HG02840 (cell line): Measurements from ENCODE around the gene TNNI3.
"Not testable (repeated sequence)": the region's sequence is repeated elsewhere in the genome, so short reads cannot be mapped to it uniquely, and the experiment has no call there.

Experiments used
- ATAC-seq: cut with Tn5 transposase; IDR thresholded peaks from one replicate; pipeline ENCODE4 v1.9.1; 2021; ENCODE audit warnings: mild to moderate bottlenecking, moderate library complexity, moderate number of reproducible peaks; ENCODE audit not compliant: unreplicated experiment, low FRiP score

Gene TNNI3

DNA sequence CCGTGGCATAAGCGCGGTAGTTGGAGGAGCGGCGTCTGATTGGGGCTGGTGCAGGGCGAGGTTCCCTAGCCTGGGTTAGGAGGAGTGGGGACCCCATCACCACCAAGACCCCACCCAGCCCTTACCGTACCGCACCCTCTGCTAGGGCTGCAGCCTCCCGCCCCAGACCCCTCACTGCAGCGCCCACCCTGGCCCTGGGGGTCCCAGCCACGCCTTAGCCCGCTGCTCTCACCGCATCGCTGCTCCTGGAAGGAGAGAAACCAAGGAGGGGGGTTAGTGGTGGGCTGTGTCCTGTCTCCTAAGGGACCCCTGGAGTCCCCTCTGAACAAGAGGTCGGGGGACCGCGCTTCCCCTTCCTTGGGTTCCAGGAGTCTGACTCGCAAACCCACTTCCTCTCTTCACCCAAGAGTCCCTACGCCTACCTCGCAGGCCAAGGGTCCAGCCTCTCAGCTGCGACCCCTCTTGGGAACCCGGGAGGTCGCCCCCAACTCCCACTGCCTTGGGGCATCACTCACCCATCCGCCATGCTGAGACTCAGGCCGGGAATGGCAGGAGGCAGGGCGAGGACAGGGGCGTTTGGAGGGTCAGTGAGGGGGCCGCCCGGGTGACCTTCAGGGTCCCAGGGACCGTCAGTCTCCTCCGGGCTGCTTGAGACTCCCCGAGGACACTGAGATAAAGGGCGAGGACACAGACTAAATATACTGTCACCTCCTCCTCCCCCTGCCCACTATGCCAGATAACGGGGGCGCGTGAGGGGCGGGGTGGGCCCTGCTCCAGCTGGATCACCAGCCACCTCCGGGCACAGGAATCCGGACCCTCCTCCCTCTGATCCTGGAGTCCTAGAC, at the start of gene TNNI3:
TSS of gene TNNI3 (minus strand) at position 669 of the 845 bp plus-strand sequence. CDS start at position 526, 143 bp downstream.
- no peak for ATAC-seq

DNA sequence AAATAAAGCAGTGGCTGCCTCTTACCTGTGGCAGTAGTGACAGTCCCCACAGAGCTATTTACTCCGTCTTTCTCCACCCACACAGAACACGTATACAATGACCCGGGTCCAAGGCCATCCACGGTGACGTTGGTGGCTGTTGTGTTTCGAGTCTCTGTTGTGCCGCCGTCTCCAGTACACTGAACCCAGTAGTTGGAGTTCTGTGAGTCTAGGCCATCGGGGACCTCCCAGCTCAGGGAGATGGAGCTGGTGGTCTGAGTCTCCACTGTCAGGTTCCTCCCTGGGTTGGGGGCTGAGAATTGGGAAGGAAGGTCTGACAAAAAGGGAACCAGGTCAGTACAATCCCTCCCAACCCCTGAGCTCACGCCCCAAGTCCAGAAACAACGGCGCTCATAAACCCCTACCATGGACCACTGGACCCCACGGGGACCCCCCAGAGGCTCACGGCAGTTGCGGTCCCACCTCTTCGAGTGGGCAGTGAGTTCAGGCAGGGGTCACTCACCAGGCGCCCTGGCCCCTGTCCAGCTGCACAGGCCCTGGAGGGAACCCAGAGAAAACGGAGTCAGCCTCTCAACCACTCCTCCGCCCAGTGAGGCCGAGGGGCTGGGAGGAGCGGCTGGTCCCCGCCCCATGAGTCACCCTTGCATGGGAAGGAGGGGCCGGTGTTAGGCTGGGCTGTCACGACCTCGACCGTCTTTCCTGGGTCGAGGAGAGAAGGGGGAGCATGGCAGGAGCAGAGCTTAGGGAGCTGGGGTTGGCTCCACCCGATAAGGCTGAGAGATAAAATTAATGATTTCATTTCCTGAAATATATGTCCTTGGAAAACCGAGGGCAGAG, 49.4 kb upstream of the TNNI3 start:
- ATAC-seq, result no peak

DNA sequence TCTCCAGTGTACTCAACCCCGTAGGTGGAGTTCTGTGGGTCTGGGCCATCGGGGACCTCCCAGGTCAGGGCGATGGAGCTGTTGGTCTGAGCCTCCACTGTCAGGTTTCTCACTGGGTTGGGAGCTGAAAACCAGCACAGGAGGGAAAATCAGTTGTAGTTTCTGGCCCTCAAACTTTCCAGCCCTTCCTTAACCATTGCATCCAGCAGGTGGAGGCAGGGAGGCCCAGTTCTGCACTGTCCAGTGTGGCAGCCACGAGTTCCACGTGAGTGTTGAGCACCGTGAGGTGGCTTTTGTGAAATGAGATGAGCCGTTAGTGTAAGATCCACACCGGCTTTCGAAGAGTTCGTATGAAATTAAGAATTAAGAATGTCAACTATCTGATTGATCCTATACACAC, 44.7 kb upstream of the TNNI3 start:
- not testable (repeated sequence) for ATAC-seq

DNA sequence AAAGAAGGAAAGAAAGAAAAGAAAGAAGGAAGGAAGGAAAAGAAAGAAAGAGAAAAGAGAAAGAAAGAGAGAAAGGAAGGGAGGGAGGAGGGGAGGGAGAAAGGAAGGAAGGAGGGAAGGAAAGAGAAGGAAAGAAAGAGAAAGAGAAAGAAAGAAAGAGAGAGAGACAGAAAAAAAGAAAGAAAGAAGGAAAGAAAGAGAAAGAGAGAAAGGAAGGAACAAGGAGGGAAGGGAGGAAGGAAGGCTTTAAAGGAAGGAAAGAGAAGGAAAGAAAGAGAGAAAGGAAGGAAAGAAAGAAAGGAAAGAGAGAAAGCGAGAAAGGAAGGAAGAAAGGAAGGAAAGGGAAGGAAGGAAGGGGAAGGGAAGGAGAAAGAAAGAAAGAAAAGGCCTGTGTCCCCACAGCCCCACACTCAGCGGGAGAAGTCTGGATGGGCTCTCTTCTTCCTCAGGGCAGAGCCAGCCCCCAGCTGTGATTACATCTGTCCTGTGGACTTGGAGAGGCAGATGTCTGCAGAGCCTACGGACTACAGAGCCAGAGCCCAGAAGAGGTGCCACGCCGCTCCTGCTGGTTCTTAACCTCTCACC, 42.2 kb upstream of the TNNI3 start:
- ATAC-seq, result no peak

- no peak for ATAC-seq
Observed at GRCh38 chr19:55198651-55199050, 41.1 kb upstream of the TNNI3 start.

DNA sequence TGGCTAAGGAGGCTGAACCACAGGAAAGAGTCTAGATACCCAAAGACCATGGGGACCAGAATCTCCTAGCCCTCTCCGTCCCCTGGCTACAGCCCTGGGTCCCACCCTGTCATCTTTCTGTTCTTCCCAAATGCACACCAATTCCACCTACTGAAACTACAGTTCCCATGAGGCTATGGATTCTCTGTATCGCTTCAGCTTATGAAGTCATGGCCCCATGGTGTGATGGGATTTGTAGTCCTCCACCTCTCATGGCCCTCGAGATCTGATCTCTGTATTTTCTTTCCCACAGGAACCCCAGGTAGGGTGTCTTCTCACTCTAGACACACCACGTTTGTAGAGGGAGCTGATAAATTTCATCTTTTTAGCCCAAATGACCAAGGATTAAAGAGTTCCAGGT, 40.0 kb upstream of the TNNI3 start:
- no peak for ATAC-seq

- no peak for ATAC-seq
Observed at GRCh38 chr19:55196803-55197202, 39.3 kb upstream of the TNNI3 start.

- no peak for ATAC-seq
Observed at GRCh38 chr19:55193481-55193880, 35.9 kb upstream of the TNNI3 start.

GRCh38 chr19:55189403-55189835, 31.9 kb upstream of the TNNI3 start:
- no peak for ATAC-seq

DNA sequence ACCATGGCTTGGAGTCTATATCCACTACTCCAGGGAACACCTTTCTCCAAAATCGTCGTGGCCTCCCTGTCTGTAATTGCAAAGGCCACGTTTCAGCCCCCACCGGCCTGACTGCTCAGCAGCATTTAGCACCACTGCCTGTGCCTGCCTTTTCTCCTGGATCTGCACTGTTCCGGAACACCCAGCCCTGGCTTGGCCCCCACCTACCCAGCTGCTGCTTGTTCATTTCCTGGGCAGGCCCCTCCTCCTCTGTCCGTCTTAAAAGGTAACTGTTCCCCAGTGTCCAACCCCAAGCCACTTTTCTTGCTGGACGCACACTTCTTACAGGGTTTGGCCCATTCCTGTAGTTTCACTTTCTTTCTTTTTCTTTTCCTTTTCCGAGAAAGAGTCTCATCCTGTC, 31.1 kb upstream of the TNNI3 start:
- ATAC-seq, result no peak

GRCh38 chr19:55186080-55186479, 28.5 kb upstream of the TNNI3 start:
- ATAC-seq, result no peak

GRCh38 chr19:55181740-55182139, 24.2 kb upstream of the TNNI3 start:
- no peak for ATAC-seq

- ATAC-seq, result no peak
Observed at GRCh38 chr19:55179606-55180484, 22.3 kb upstream of the TNNI3 start, which contains the start of gene SYT5. SYT5 (minus strand) TSS chr19:55180289; CDS start chr19:55179041, 1,248 bp downstream.

GRCh38 chr19:55178781-55179599, 21.5 kb upstream of the TNNI3 start:
- peak; percentile 80 for ATAC-seq

- no peak for ATAC-seq
Observed at GRCh38 chr19:55176076-55176475, 18.5 kb upstream of the TNNI3 start.

DNA sequence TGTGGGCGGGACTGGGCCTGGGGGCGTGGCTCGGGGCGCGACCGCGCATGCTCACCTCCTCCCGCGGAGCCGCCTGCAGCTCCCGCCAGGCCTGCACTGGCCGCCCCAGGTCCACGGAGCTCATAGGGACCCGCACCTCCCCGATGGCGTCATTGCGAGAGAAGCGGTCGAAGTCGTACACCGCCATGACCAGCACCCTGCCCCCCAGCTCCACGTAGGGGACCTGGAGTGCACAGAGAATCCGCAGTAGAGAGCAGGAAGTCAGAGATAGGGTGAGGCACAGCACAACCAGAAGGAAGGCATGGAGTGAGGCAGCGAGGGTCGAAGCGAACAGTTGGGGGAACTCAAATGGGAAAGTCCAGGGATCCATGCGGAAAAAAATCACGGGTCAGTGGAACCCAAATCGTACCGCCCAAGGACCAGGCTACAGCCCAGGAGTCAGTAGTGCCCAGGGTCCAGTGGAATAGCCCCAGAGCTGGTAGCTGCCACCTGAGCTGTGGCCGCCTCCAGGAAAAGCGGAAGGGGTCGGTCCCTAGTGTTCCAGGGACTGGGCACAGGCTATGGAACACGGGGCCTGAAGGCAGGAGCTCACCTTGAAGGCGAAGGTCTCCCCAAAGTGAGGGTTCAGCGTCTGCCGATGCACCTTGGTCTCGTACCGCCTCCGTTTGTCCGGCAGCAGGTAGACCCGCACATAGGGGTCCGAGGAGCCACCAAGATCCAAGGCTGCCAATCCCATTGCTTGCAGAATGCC, 17.8 kb upstream of the TNNI3 start:
- no peak for ATAC-seq

GRCh38 chr19:55174425-55175116, 17.0 kb upstream of the TNNI3 start:
- no peak for ATAC-seq
